ENCODE results near the gene NUDC.

DNA sequence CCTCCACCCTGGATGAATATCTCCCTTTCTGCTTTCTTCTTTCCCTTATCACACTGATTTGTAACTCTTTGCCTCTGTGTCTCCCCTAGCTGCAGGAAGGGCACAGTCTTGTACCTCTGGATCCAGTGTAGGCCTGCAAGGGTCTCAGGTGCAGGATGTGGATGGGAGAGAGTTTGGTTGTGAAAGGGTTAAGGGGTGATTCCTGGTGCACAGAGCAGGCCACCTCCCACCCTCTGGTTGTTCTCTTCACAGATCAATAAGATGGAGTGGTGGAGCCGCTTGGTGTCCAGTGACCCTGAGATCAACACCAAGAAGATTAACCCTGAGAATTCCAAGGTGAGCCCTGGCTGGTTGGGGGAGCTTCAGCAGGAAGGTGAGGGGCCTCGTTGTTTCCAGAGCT lies 23.6 kb downstream of the NUDC start:
- TF ChIP-seq, protein P1, sequence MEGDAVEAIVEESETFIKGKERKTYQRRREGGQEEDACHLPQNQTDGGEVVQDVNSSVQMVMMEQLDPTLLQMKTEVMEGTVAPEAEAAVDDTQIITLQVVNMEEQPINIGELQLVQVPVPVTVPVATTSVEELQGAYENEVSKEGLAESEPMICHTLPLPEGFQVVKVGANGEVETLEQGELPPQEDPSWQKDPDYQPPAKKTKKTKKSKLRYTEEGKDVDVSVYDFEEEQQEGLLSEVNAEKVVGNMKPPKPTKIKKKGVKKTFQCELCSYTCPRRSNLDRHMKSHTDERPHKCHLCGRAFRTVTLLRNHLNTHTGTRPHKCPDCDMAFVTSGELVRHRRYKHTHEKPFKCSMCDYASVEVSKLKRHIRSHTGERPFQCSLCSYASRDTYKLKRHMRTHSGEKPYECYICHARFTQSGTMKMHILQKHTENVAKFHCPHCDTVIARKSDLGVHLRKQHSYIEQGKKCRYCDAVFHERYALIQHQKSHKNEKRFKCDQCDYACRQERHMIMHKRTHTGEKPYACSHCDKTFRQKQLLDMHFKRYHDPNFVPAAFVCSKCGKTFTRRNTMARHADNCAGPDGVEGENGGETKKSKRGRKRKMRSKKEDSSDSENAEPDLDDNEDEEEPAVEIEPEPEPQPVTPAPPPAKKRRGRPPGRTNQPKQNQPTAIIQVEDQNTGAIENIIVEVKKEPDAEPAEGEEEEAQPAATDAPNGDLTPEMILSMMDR (IDR thresholded peaks at IDR 0.05) = no peak
- TF ChIP-seq POLR2AphosphoS5 (IDR thresholded peaks at IDR 0.05) = no peak
